Mucosa of stomach (tissue), 1 donor: ENCODE measurements around the gene FBP2.
"Not testable (repeated sequence)": the region's sequence is repeated elsewhere in the genome, so short reads cannot be mapped to it uniquely, and the experiment has no call there.

Experiments
- H3K27me3 ChIP-seq: one replicate; pipeline ENCODE4 v1.7.0; 2013; ENCODE audit warnings: mild to moderate bottlenecking, low read length; ENCODE audit not compliant: control insufficient read depth, insufficient read depth
- H3K36me3 ChIP-seq: one replicate; pipeline ENCODE4 v1.7.0; 2013; ENCODE audit warnings: low read length; ENCODE audit not compliant: control insufficient read depth, insufficient read depth
- H3K4me1 ChIP-seq: one replicate; pipeline ENCODE4 v1.7.0; 2013; ENCODE audit warnings: mild to moderate bottlenecking, low read length; ENCODE audit not compliant: control insufficient read depth, insufficient read depth
- H3K4me3 ChIP-seq: one replicate; pipeline ENCODE4 v1.7.0; 2013; ENCODE audit warnings: low read length
- H3K9ac ChIP-seq: one replicate; pipeline ENCODE4 v1.7.0; 2013; ENCODE audit warnings: mild to moderate bottlenecking, low read length, moderate library complexity
- H3K9me3 ChIP-seq: one replicate; pipeline ENCODE4 v1.7.0; 2013; ENCODE audit warnings: mild to moderate bottlenecking, low read length, moderate library complexity; ENCODE audit not compliant: control insufficient read depth
- donor health status: Pancreatic carcinoma.

Gene FBP2

GRCh38 chr9:94553029-94553938, 40.3 kb downstream of the FBP2 start:
- H3K4me3 ChIP-seq = peak overlapping the region; percentile 76
- peak overlapping the region; percentile 36 for H3K9ac ChIP-seq
- H3K27me3 ChIP-seq = no peaks in the 10 kb centered on the region
- no peaks in the 10 kb centered on the region for H3K9me3 ChIP-seq
- peaks cover 10% of the 10 kb centered on the region for H3K4me1 ChIP-seq
- no peaks in the 10 kb centered on the region for H3K36me3 ChIP-seq

- no peaks in the 10 kb centered on the region for H3K4me1 ChIP-seq
- no peaks in the 10 kb centered on the region for H3K9me3 ChIP-seq
- H3K27me3 ChIP-seq = no peaks in the 10 kb centered on the region
- no peak overlapping the region for H3K4me3 ChIP-seq
- no peaks in the 10 kb centered on the region for H3K36me3 ChIP-seq
- H3K9ac ChIP-seq = no peak overlapping the region
These were observed 47.7 kb downstream of the FBP2 start for GRCh38 chr9:94545940-94546339.

GRCh38 chr9:94544335-94544734, 49.3 kb downstream of the FBP2 start:
- H3K36me3 ChIP-seq, H3K4me1 ChIP-seq, H3K4me3 ChIP-seq, H3K9ac ChIP-seq, H3K27me3 ChIP-seq, H3K9me3 ChIP-seq: not testable (repeated sequence)

- Histone ChIP-seq H3K4me3 (no peak overlapping the region), H3K9me3 (no peaks in the 10 kb centered on the region), H3K9ac (no peak overlapping the region), H3K36me3 (no peaks in the 10 kb centered on the region), H3K27me3 (no peaks in the 10 kb centered on the region), H3K4me1 (no peaks in the 10 kb centered on the region)
These were observed 54.7 kb downstream of the FBP2 start for GRCh38 chr9:94538908-94539307.

- H3K4me1 ChIP-seq = peaks cover 10% of the 10 kb centered on the region
- no peaks in the 10 kb centered on the region for H3K27me3 ChIP-seq
- H3K9me3 ChIP-seq = no peaks in the 10 kb centered on the region
- H3K4me3 ChIP-seq = no peak overlapping the region
- H3K9ac ChIP-seq = no peak overlapping the region
- H3K36me3 ChIP-seq = no peaks in the 10 kb centered on the region
These were observed 58.7 kb downstream of the FBP2 start for GRCh38 chr9:94534901-94535300.

GRCh38 chr9:94533601-94534000, 60.0 kb downstream of the FBP2 start:
- Histone ChIP-seq H3K36me3 (no peaks in the 10 kb centered on the region), H3K27me3 (no peaks in the 10 kb centered on the region), H3K9me3 (no peaks in the 10 kb centered on the region), H3K9ac (no peak overlapping the region), H3K4me1 (peaks cover 10% of the 10 kb centered on the region), H3K4me3 (no peak overlapping the region)

- H3K4me1 ChIP-seq = peaks cover 10% of the 10 kb centered on the region
- H3K27me3 ChIP-seq = no peaks in the 10 kb centered on the region
- H3K9ac ChIP-seq = no peak overlapping the region
- H3K4me3 ChIP-seq = no peak overlapping the region
- no peaks in the 10 kb centered on the region for H3K36me3 ChIP-seq
- no peaks in the 10 kb centered on the region for H3K9me3 ChIP-seq
These were observed 60.5 kb downstream of the FBP2 start for GRCh38 chr9:94533155-94533554.

GRCh38 chr9:94528886-94529285, 64.7 kb downstream of the FBP2 start:
- Histone ChIP-seq H3K4me3 (no peak overlapping the region), H3K9ac (no peak overlapping the region), H3K4me1 (peaks cover 10% of the 10 kb centered on the region), H3K36me3 (no peaks in the 10 kb centered on the region), H3K9me3 (no peaks in the 10 kb centered on the region), H3K27me3 (no peaks in the 10 kb centered on the region)

GRCh38 chr9:94526951-94527350, 66.7 kb downstream of the FBP2 start:
- H3K4me3 ChIP-seq = no peak overlapping the region
- no peaks in the 10 kb centered on the region for H3K4me1 ChIP-seq
- H3K9me3 ChIP-seq = no peaks in the 10 kb centered on the region
- H3K9ac ChIP-seq = no peak overlapping the region
- H3K27me3 ChIP-seq = no peaks in the 10 kb centered on the region
- no peaks in the 10 kb centered on the region for H3K36me3 ChIP-seq

- no peaks in the 10 kb centered on the region for H3K36me3 ChIP-seq
- no peaks in the 10 kb centered on the region for H3K9me3 ChIP-seq
These were observed 67.4 kb downstream of the FBP2 start for GRCh38 chr9:94526271-94526670.

GRCh38 chr9:94525396-94526035, 68.1 kb downstream of the FBP2 start:
- H3K4me3 ChIP-seq = no peak overlapping the region
- H3K9ac ChIP-seq = no peak overlapping the region
- H3K27me3 ChIP-seq = no peaks in the 10 kb centered on the region
- H3K9me3 ChIP-seq = no peaks in the 10 kb centered on the region
- no peaks in the 10 kb centered on the region for H3K36me3 ChIP-seq
- H3K4me1 ChIP-seq = no peaks in the 10 kb centered on the region

More at GRCh38 chr9:94526271-94526670, 67.4 kb downstream of the FBP2 start:
- Histone ChIP-seq H3K9ac (no peak overlapping the region), H3K27me3 (no peaks in the 10 kb centered on the region), H3K4me3 (no peak overlapping the region), H3K4me1 (no peaks in the 10 kb centered on the region)

- Histone ChIP-seq H3K36me3 (no peaks in the 10 kb centered on the region), H3K4me3 (no peak overlapping the region), H3K9me3 (no peaks in the 10 kb centered on the region), H3K9ac (no peak overlapping the region), H3K4me1 (no peaks in the 10 kb centered on the region), H3K27me3 (no peaks in the 10 kb centered on the region)
These were observed 76.4 kb downstream of the FBP2 start for GRCh38 chr9:94517254-94517653.
